Gastrocnemius medialis (tissue), 4 donors: ENCODE measurements around the gene PAX6.

ENCODE experiments used
- CTCF ChIP-seq, 5 experiments: fragments of 450-650 bp in 3 of 5; fragments of 200-600 bp in 2 of 5; sonication (generic) in 2 of 5; IDR thresholded peaks in 4 of 5; conservative IDR thresholded peaks in 1 of 5; 1 replicate in 4 of 5; 2 replicates in 1 of 5; pipeline ENCODE4 v1.5.1; 2016 to 2019; ENCODE audit warnings: antibody characterized with exemption in 5 of 5, mild to moderate bottlenecking in 3 of 5, moderate library complexity in 3 of 5
- POLR2A ChIP-seq, 2 donors: fragments of 450-650 bp; IDR thresholded peaks; one replicate each; pipeline ENCODE4 v1.6.1; 2017; ENCODE audit warnings: antibody characterized with exemption in 2 of 2, mild to moderate bottlenecking in 2 of 2, moderate library complexity in 2 of 2

- TF ChIP-seq POLR2A (IDR thresholded peaks at IDR 0.05) (no peak), CTCF (IDR thresholded peaks at IDR 0.05 in 4 of 5, conservative IDR thresholded peaks at IDR 0.05 in 1 of 5) (no peak)
Measured at GRCh38 chr11:31819621-31820437, 8.7 kb upstream of the PAX6 start.
